ENCODE data around the gene FAM47E. TPM values are rescaled to one million over a fixed set of nuclear protein-coding genes. Genes with fewer than 3 reads are reported as not detected.

FAM47E gene
- total RNA-seq, 4 donors from 2014 or later, result 0.30 to 5.3 (median 0.98) TPM

- no peaks in the 10 kb centered on the region for H3K36me3 ChIP-seq
- no peak overlapping the region for H3K4me3 ChIP-seq
- no peak overlapping the region for H3K27ac ChIP-seq
- H3K9me3 ChIP-seq, result peaks cover 15% of the 10 kb centered on the region
- H3K27me3 ChIP-seq, result no peaks in the 10 kb centered on the region
- TF ChIP-seq POLR2AphosphoS5 (IDR thresholded peaks at IDR 0.05), result no peak
- H3K4me1 ChIP-seq, result no peaks in the 10 kb centered on the region
- no peak for DNase-seq (ENCODE audit: low spot score in 2 of 2)
- 69% methylated on average over 3 of the region's 3 CpGs for WGBS
These were observed 70.7 kb downstream of the FAM47E start for GRCh38 chr4:76322236-76322635.

DNA sequence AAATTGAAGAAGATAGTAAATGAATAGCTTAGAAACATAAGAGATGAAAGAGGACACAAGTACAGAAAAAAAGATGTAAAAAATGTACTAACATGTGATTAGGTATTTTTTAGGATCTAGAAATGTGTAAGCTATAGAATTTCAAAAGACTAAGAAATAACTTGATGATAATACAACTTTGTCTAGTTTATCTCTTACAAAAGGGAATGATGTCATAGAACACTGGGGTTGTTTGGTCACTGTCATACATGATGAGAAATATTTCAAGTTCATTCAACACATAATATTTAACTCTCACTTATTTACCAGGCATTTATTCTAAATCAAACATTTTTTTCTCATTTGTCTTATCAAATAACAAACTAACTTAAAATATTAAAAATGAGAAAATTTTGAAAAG, 73.6 kb downstream of the FAM47E start:
- no peak for DNase-seq (ENCODE audit: low spot score in 2 of 2)
- H3K9me3 ChIP-seq, result peaks cover 21% of the 10 kb centered on the region
- TF ChIP-seq EP300 (IDR thresholded peaks at IDR 0.05), result no peak
- no peak for TF ChIP-seq CTCF (IDR thresholded peaks at IDR 0.05)
- TF ChIP-seq POLR2AphosphoS5 (IDR thresholded peaks at IDR 0.05), result no peak
- TF ChIP-seq POLR2A (IDR thresholded peaks at IDR 0.05), result no peak
- no peak overlapping the region for H3K4me3 ChIP-seq
- H3K27me3 ChIP-seq, result no peaks in the 10 kb centered on the region
- no peaks in the 10 kb centered on the region for H3K4me1 ChIP-seq
- no peaks in the 10 kb centered on the region for H3K36me3 ChIP-seq
- no peak overlapping the region for H3K27ac ChIP-seq

DNA sequence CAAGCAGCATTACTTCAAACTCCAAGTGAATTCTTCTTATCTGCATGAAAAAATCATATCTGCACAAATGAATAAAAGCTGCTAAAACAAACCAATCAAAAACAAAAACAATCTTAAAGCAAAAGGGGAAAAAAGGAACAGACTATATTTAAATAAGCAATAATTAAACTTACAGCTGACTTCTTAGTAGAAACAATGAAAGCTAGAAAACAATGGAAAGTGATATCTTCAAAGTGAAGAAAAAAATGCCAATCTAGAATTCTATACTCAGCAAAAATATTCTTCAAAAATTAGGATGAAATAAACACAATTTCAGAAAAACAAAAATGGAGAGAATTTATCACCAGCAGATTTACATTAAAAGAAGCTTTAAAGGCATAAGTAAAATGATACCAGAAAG, 75.0 kb downstream of the FAM47E start:
- Histone ChIP-seq H3K27ac (no peak overlapping the region), H3K4me3 (no peak overlapping the region), H3K4me1 (no peaks in the 10 kb centered on the region), H3K27me3 (no peaks in the 10 kb centered on the region), H3K36me3 (no peaks in the 10 kb centered on the region), H3K9me3 (peaks cover 21% of the 10 kb centered on the region)
- no peak for TF ChIP-seq POLR2A (IDR thresholded peaks at IDR 0.05)
- no peak for TF ChIP-seq POLR2AphosphoS5 (IDR thresholded peaks at IDR 0.05)
- no peak for TF ChIP-seq CTCF (IDR thresholded peaks at IDR 0.05)
- TF ChIP-seq EP300 (IDR thresholded peaks at IDR 0.05), result no peak
- DNase-seq (ENCODE audit: low spot score in 2 of 2), result no peak

Other genes with a start within 250 kb of the FAM47E start
- gene CXCL9, start 244.2 kb upstream of the FAM47E start, total RNA-seq, result under 1 TPM in 3 of 4 donors, not detected in 1; 0.19 to 0.48 (median 0.34) TPM
- gene CXCL10, start 228.2 kb upstream of the FAM47E start, total RNA-seq, result not detected
- under 1 TPM in 1 of 4 donors, not detected in 3; 0.72 TPM for gene CXCL11, start 215.7 kb upstream of the FAM47E start, total RNA-seq
- gene ART3, start 177.0 kb upstream of the FAM47E start, total RNA-seq, result 1 to 10 TPM in 1 of 4 donors, under 1 TPM in 1, not detected in 2; 0.48 to 1.5 TPM
- 10 to 100 TPM; 30.2 to 36.6 (median 33.4) TPM for gene NUP54, start 103.3 kb upstream of the FAM47E start, total RNA-seq
- gene SCARB2, start 37.9 kb upstream of the FAM47E start, total RNA-seq, result 100 to 1,000 TPM in 2 of 4 donors, 10 to 100 TPM in 2; 87.6 to 107 (median 95.8) TPM
- under 1 TPM; 0.47 to 0.76 (median 0.55) TPM for gene STBD1, start 55.0 kb downstream of the FAM47E start, total RNA-seq
- under 1 TPM in 1 of 4 donors, not detected in 3; 0.72 TPM for gene CCDC158, start 169.4 kb downstream of the FAM47E start, total RNA-seq
- gene SHROOM3, start 183.5 kb downstream of the FAM47E start, total RNA-seq, result 10 to 100 TPM; 25.7 to 41.4 (median 29.8) TPM

Data from suprapubic skin (tissue), 4 donors.